ENCODE results near the gene SH3PXD2B. TPM values are rescaled to one million over a fixed set of nuclear protein-coding genes. Genes with fewer than 3 reads are reported as not detected.
"Not testable (repeated sequence)": the region's sequence is repeated elsewhere in the genome, so short reads cannot be mapped to it uniquely, and the experiment has no call there.

The SH3PXD2B gene
- polyA plus RNA-seq, 1 donor = 11.0 TPM

DNA sequence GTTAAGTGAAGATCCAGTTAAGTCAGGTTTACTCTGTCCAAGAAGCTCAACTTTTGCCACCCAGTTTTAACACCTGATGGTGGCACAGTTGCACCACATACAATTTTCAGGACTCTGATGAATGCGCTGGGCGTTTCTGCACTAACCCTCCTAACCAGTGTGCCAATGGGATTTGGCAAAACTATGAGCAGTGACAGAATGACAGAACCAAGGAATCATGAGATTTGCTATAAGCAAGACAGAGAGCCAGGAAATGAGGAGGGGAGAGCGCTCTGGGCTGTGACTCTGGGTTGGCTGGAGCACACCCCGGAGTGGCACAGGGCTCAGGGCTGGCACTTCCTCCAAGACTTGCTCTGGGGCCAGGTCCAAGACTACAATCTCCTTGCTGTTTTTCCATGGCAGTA lies 84.1 kb downstream of the SH3PXD2B start:
- no peak for DNase-seq
- H3K9me3 ChIP-seq (ENCODE audit: control insufficient read depth, low read depth, low read length) = peaks cover 3% of the 10 kb centered on the region
- H3K4me1 ChIP-seq (ENCODE audit: control insufficient read depth, insufficient read depth, low read length) = no peaks in the 10 kb centered on the region
- no CpG with 5 or more reads among the region's 4 CpGs for WGBS (ENCODE audit: insufficient coverage, low lambda C conversion rate)
- H3K4me3 ChIP-seq (ENCODE audit: low read length) = no peak overlapping the region
- H3K27me3 ChIP-seq (ENCODE audit: control insufficient read depth, insufficient read depth, low read length) = no peaks in the 10 kb centered on the region
- H3K36me3 ChIP-seq (ENCODE audit: control insufficient read depth, insufficient read depth, low read length) = peaks cover 20% of the 10 kb centered on the region
- H3K27ac ChIP-seq (ENCODE audit: low read length) = no peak overlapping the region

DNA sequence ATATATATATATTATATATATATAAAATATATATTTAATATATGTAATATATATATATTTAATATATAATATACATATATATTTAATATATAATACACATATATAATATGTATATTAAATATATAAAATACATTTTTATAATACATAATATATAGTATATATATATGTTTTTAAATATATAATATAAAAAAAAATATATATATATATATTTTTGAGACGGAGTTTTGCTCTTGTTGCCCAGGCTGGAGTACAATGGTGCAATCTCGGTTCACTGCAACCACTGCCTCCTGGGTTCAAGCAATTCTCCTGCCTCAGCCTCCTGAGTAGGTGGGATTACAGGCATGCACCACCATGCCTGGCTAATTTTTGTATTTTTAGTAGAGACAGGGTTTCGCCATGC lies 85.6 kb downstream of the SH3PXD2B start:
- not testable (repeated sequence) for H3K4me1 ChIP-seq (ENCODE audit: control insufficient read depth, insufficient read depth, low read length); H3K9me3 ChIP-seq (ENCODE audit: control insufficient read depth, low read depth, low read length); H3K4me3 ChIP-seq (ENCODE audit: low read length); H3K27me3 ChIP-seq (ENCODE audit: control insufficient read depth, insufficient read depth, low read length); H3K27ac ChIP-seq (ENCODE audit: low read length); DNase-seq
- H3K36me3 ChIP-seq (ENCODE audit: control insufficient read depth, insufficient read depth, low read length) = peaks cover 24% of the 10 kb centered on the region
- 100% methylated on average over 1 of the region's 3 CpGs for WGBS (ENCODE audit: insufficient coverage, low lambda C conversion rate)

DNA sequence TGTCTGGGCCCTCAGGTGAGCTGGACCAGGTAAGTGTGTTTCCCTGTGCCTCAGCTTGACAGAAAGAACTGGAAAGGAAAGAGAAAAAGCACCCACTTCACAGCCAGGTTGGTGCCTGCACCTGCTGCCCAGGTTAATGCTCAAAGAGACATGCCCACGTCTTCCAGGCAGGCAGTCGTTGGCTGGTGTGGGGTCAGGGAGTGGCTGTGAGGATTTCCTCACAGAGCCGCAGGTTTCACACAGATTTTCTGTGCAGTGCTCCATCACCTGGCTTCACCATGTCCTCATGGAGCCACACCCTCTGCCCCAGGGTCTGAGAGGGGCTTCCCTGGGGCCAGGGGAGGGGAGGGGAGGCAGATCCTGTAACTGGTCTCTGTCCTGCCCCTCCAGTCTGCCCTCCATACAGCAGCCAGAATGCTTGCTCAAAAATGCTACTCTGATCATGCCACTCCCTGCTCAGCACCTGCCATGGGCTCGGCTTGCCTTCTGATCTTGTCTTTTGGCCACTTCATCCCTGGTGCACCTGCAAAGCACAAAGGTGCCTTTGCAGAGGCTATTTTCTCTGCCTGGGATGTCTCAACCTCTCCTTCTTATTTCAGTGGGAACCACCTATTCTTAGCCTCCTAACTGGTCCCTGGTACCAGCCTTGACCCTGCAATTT lies 88.2 kb downstream of the SH3PXD2B start:
- no peaks in the 10 kb centered on the region for H3K4me1 ChIP-seq (ENCODE audit: control insufficient read depth, insufficient read depth, low read length)
- H3K27me3 ChIP-seq (ENCODE audit: control insufficient read depth, insufficient read depth, low read length) = no peaks in the 10 kb centered on the region
- no CpG with 5 or more reads among the region's 4 CpGs for WGBS (ENCODE audit: insufficient coverage, low lambda C conversion rate)
- H3K27ac ChIP-seq (ENCODE audit: low read length) = no peak overlapping the region
- no peak overlapping the region for H3K4me3 ChIP-seq (ENCODE audit: low read length)
- peaks cover 24% of the 10 kb centered on the region for H3K36me3 ChIP-seq (ENCODE audit: control insufficient read depth, insufficient read depth, low read length)
- peaks cover 3% of the 10 kb centered on the region for H3K9me3 ChIP-seq (ENCODE audit: control insufficient read depth, low read depth, low read length)
- DNase-seq = no peak

DNA sequence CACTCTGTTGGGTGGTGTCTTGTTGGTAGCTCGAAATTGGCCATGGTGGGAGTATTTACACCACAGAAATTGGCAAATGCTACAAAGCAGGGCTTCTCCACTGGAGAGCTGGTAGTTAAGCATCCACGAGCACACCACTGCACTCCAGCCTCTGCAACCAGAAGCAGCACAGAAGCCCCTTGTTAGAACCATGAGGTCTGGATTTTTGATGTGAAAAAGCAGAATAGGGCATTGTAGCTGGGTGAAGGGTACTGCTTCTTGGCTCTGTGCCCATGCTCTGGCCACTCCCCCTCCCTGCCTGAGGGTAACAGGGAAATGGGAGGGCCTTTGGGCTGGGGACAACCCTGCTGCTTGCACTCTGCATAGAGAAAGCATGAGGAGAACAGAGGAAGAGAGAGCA lies 89.6 kb downstream of the SH3PXD2B start:
- Histone ChIP-seq H3K27me3 (ENCODE audit: control insufficient read depth, insufficient read depth, low read length) (no peaks in the 10 kb centered on the region), H3K27ac (ENCODE audit: low read length) (no peak overlapping the region), H3K4me3 (ENCODE audit: low read length) (no peak overlapping the region), H3K9me3 (ENCODE audit: control insufficient read depth, low read depth, low read length) (no peaks in the 10 kb centered on the region), H3K36me3 (ENCODE audit: control insufficient read depth, insufficient read depth, low read length) (peaks cover 26% of the 10 kb centered on the region), H3K4me1 (ENCODE audit: control insufficient read depth, insufficient read depth, low read length) (no peaks in the 10 kb centered on the region)
- WGBS (ENCODE audit: insufficient coverage, low lambda C conversion rate) = no CpG with 5 or more reads among the region's 2 CpGs
- DNase-seq = no peak

DNA sequence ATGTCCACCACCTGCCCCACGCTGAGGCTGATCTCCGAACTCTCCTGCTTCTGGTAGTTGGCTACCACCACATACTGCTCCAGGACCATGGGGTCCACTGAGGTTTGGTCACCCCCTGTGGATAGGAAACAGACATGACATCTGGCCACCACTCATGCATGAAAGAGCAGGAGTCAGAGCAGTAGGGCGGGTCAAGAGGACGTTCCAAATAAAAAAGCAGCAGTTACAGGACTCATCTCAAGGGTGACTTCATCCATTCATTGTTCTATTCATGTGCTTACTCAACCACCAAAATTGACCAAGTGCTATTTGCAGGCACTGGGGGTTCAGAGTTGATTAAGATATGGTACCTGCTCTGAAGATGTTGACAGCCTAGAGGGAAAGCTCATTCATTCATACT lies 91.6 kb downstream of the SH3PXD2B start:
- WGBS (ENCODE audit: insufficient coverage, low lambda C conversion rate) = no CpG with 5 or more reads among the region's 4 CpGs
- DNase-seq = no peak
- Histone ChIP-seq H3K9me3 (ENCODE audit: control insufficient read depth, low read depth, low read length) (no peaks in the 10 kb centered on the region), H3K27ac (ENCODE audit: low read length) (no peak overlapping the region), H3K4me3 (ENCODE audit: low read length) (no peak overlapping the region), H3K36me3 (ENCODE audit: control insufficient read depth, insufficient read depth, low read length) (peaks cover 41% of the 10 kb centered on the region), H3K27me3 (ENCODE audit: control insufficient read depth, insufficient read depth, low read length) (no peaks in the 10 kb centered on the region), H3K4me1 (ENCODE audit: control insufficient read depth, insufficient read depth, low read length) (no peaks in the 10 kb centered on the region)

DNA sequence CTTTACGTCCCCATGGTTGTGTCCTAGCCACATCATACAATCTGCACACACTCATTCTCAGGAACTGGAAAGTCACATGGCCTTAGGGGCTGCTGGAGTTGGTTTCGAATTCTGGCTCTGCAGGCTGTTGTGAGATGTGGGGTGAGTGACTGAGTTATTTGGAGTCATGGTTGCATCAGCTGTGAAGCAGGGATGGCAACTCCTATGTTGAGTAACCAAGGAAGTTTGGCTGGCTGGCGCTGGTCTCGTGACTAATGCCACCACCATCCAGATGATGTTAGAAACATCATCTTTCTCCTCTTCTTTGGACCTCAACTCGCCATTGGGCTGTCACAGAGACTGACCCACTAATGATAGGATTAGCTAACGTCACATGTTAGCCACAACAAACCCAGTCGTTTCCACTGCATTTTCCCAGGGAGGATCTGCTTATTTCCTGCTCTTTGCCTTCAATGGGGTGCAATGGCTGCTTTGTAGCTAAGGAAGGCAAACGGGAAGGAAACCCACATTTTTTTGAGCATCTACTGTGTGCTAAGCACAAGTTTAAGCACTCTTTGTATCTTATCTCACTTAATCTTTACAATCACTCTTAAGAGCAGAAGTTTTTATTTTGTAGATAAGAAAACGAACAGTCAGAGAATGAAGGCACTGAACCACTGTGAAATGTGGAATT lies 92.6 kb downstream of the SH3PXD2B start:
- Histone ChIP-seq H3K36me3 (ENCODE audit: control insufficient read depth, insufficient read depth, low read length) (peaks cover 42% of the 10 kb centered on the region), H3K4me3 (ENCODE audit: low read length) (no peak overlapping the region), H3K9me3 (ENCODE audit: control insufficient read depth, low read depth, low read length) (no peaks in the 10 kb centered on the region), H3K27ac (ENCODE audit: low read length) (no peak overlapping the region), H3K4me1 (ENCODE audit: control insufficient read depth, insufficient read depth, low read length) (no peaks in the 10 kb centered on the region), H3K27me3 (ENCODE audit: control insufficient read depth, insufficient read depth, low read length) (no peaks in the 10 kb centered on the region)
- WGBS (ENCODE audit: insufficient coverage, low lambda C conversion rate) = no CpG with 5 or more reads among the region's 9 CpGs
- DNase-seq = no peak

DNA sequence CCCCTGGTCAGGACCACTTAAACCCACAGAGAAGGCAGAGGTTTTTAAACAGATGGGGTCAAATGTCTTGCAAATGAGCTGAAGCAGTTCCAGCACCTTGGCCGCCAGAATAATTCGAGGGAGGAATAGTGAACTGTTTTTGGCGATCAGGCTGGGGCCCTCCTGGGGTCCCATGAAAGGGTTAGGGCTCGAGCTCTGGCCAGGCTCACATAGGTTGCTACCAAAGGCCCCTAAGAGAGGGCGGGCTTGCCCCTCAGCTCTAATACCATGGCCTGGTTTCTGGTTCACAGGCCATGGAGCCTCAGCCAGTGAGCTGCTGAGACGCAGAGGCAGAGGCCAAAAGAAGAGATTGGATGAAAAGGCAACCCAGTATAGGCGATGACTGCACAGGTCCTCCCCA lies 96.0 kb downstream of the SH3PXD2B start:
- no peak for DNase-seq
- Histone ChIP-seq H3K36me3 (ENCODE audit: control insufficient read depth, insufficient read depth, low read length) (peaks cover 55% of the 10 kb centered on the region), H3K4me1 (ENCODE audit: control insufficient read depth, insufficient read depth, low read length) (no peaks in the 10 kb centered on the region), H3K27ac (ENCODE audit: low read length) (no peak overlapping the region), H3K27me3 (ENCODE audit: control insufficient read depth, insufficient read depth, low read length) (no peaks in the 10 kb centered on the region), H3K9me3 (ENCODE audit: control insufficient read depth, low read depth, low read length) (no peaks in the 10 kb centered on the region), H3K4me3 (ENCODE audit: low read length) (no peak overlapping the region)
- no CpG with 5 or more reads among the region's 7 CpGs for WGBS (ENCODE audit: insufficient coverage, low lambda C conversion rate)

DNA sequence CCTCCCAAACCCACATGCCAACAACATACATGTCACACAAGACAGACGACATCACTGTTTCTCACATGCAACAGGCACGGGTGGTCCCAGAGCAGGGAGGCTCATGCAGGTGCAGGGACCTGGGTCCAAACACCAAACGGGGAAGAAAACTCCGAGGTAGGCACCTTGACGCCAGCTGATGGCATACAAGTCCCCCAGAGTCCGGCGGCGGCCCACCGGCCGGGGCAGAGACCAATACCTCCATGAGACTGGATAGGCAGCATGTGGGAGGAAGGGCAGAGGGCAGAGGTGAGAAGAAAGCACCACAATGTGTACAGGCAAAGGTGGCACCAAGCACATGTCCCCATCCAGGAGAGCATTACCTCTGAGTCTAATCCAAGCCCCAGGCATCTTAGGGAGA lies 97.8 kb downstream of the SH3PXD2B start:
- Histone ChIP-seq H3K4me1 (ENCODE audit: control insufficient read depth, insufficient read depth, low read length) (no peaks in the 10 kb centered on the region), H3K4me3 (ENCODE audit: low read length) (no peak overlapping the region), H3K9me3 (ENCODE audit: control insufficient read depth, low read depth, low read length) (no peaks in the 10 kb centered on the region), H3K27me3 (ENCODE audit: control insufficient read depth, insufficient read depth, low read length) (no peaks in the 10 kb centered on the region), H3K36me3 (ENCODE audit: control insufficient read depth, insufficient read depth, low read length) (peaks cover 51% of the 10 kb centered on the region), H3K27ac (ENCODE audit: low read length) (no peak overlapping the region)
- DNase-seq = no peak
- no CpG with 5 or more reads among the region's 10 CpGs for WGBS (ENCODE audit: insufficient coverage, low lambda C conversion rate)

DNA sequence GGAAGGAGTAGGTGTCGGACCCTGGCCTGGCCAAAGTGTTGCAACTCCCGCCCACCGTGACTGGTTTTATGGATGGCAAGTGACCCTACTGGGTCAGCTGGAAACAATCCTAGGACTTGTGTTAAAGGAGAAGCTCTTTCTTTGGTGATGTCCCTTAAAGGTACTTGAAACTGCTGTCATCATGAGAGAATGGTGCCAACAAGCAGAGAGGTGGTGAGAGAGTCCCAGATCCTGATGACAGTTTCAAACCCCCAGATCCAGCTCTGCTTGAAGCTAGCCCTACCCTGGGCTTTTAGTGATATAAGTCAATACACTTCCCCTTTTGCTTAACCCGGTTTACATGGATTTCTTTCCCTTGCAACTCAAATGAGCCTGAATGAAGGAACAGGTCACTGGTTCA lies 98.3 kb downstream of the SH3PXD2B start:
- H3K4me3 ChIP-seq (ENCODE audit: low read length) = no peak overlapping the region
- no peak for DNase-seq
- 80% methylated on average over 1 of the region's 4 CpGs for WGBS (ENCODE audit: insufficient coverage, low lambda C conversion rate)
- H3K27ac ChIP-seq (ENCODE audit: low read length) = no peak overlapping the region
- no peaks in the 10 kb centered on the region for H3K4me1 ChIP-seq (ENCODE audit: control insufficient read depth, insufficient read depth, low read length)
- peaks cover 48% of the 10 kb centered on the region for H3K36me3 ChIP-seq (ENCODE audit: control insufficient read depth, insufficient read depth, low read length)
- no peaks in the 10 kb centered on the region for H3K9me3 ChIP-seq (ENCODE audit: control insufficient read depth, low read depth, low read length)
- no peaks in the 10 kb centered on the region for H3K27me3 ChIP-seq (ENCODE audit: control insufficient read depth, insufficient read depth, low read length)

DNA sequence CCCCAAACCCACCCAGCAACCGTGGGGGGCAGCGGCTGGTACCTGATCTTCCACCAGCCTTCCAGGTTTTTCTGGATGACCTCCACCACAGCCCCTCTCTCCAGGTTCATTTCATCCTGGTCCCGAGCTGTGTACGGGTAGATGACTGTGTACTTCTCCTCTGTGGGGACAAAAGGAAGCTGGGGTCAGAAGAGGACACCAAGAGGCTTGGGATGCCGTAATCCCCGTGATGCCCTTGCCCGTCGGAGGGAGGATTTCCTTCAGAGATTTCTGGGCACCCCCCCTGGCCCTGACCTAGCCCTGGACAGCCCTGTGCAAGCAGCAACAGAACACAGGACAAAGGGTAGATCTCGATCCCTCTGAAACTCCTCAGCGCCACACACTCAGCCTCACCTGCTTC lies 100.5 kb downstream of the SH3PXD2B start:
- no peak overlapping the region for H3K4me3 ChIP-seq (ENCODE audit: low read length)
- no peaks in the 10 kb centered on the region for H3K27me3 ChIP-seq (ENCODE audit: control insufficient read depth, insufficient read depth, low read length)
- WGBS (ENCODE audit: insufficient coverage, low lambda C conversion rate) = no CpG with 5 or more reads among the region's 10 CpGs
- H3K27ac ChIP-seq (ENCODE audit: low read length) = no peak overlapping the region
- H3K9me3 ChIP-seq (ENCODE audit: control insufficient read depth, low read depth, low read length) = no peaks in the 10 kb centered on the region
- no peak for DNase-seq
- H3K36me3 ChIP-seq (ENCODE audit: control insufficient read depth, insufficient read depth, low read length) = peaks cover 55% of the 10 kb centered on the region
- no peaks in the 10 kb centered on the region for H3K4me1 ChIP-seq (ENCODE audit: control insufficient read depth, insufficient read depth, low read length)

Measured in large intestine (tissue), 3 donors.